ENCODE data around the gene HACD3.
"Not testable (repeated sequence)": the region's sequence is repeated elsewhere in the genome, so short reads cannot be mapped to it uniquely, and the experiment has no call there.

HACD3 gene

DNA sequence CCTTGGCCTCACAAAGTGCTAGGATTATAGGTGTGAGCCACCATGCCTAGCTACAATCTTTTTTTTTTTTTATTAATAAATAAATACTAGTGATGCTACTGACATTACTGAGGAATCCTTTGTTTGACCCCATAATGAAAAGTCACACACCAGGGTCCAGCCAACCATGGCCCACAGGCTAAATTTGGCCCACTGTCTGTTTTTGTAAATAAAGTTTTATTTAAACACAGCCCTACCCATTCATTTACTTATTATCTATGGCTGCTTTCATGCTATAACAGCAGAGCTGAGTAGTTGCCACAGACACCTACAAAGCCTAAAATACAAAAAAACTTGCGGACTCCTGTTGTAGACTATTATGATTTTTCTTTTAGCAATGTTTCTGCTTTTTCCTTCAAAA is 73.3 kb downstream of the HACD3 start:
- DNase-seq (ENCODE audit: low read depth): no peak

DNA sequence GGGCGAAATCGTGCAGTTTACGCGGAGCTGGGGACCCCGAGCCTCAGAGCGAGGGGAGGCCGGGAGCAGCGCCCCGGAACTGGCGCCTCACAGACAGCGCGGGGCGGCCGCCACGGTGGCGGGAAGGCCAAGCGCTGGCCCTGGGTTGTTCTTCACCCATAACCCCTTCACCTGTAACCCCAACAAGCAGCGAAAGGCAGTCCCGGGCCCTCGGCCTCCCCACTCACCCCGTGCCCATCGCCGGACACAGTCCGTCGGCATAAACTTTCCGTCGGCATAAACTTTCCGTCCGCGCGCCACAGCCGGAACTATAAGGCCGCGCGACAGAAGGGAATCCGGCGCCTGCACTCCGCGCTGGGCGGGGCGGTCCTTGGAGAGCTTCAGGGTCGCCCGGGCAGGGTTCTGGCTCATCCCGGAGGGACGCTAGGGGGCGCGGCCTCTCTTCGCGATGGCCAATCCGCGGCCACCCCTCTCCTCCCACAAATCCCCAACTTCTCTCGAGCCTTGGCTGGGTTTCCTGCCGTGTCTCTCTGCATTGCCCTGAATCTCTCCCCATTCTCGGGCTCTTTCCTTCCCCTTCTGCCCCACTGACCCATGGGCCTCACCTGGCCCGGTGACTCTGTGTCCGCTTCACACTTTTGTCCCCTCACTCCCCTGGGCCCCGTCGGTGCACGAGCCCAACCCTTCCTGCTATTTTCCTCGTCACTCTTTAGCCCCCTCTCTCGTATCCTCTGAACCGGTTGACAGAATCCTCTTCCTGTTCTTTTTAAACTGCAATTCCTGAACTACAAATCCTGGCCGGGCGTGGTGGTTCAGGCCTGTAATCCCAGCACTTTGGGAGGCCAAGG is 80.8 kb downstream of the HACD3 start, which contains the start of gene INTS14:
Gene INTS14, minus strand, starts transcription at position 261 of the 848 bp plus-strand sequence. CDS start 3,751 bp downstream, outside the sequence.
- DNase-seq (ENCODE audit: low read depth): peak; percentile 96

DNA sequence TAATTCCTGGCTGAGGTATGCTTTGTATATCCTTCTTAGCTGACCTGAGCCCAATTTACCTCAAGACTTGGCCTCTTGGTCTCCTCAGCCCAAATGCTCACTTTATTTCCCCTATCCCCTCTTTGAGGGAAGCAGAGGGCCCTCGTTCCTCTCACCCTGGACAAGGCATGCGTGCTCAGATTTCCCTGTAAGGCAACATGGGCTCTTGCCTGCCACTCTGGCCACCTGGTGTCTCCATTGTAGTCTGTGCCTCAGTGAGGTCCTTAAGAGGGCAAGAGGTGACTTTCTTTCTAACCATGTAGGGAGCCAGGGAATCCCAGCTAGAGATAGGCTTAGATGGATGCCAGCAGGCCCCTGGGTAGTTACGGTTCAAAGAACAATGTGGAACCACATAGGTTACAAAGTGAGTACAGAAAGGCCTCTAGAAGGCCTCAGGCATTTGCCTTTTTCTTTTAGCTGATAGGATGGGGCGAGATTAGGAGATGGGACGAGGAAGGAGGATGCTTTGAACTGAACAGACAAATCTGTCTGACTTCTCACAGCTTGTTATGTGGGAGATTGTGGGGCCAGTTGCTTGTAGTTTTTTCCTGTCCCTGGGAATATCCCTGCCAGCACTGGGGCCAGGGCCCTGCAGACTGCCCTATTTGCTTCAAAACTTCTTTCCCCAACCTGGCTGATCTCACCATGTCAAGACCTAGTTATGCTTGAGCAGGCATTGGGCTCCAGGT is 81.8 kb downstream of the HACD3 start:
- DNase-seq (ENCODE audit: low read depth): no peak

DNA sequence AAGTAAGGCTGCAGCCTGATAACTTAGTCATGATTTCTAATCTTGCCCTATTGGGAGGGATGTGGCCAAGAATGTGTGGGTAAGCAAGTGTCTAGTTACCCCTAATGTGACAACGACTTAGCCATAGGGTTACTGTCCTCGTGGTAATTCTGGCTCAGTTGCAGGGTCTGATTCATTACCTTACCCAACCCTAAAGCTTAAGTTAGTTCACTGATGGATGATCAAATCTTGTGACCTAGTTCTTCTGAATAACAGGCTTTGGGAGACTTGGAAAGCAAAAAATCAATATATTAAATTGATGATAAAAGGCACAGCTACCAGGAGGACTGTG is 82.3 kb downstream of the HACD3 start:
- no peak for DNase-seq (ENCODE audit: low read depth)

DNA sequence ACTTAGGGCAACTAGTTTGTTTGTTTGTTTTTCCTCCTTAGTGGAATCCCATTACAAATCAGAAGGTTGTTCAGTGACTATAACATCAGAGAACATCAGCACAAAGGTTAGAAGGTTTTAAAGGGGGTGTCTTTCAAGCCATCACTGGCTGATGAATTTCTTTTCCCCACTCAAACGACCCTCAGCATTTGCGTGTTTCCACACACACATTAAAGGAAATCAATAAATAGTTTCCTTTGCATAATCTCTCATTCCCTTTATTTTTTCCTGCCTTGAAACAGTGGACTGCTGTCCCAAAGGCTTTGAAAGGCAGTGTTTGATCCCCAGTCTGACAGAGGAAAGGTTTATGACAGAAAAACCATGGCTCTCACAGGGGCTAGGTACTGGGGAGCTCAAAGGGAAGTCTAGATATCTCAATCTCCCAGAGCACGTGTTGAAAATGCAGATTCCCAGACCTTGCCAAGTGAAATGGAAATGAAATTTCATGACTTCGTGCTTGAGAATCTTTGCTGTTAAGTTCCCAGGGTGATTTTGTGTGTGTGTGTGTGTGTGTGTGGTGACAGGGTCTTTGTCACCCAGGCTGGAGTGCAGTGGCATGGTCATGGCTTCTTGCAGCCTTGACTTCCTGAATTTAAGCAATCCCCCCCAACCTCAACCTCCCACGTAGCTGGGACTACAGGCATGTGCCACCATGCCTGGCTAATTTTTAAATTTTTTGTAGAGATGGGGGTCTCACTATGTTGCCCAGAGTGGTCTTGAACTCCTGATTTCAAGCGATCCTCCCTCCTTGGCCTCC is 82.9 kb downstream of the HACD3 start:
- DNase-seq (ENCODE audit: low read depth): no peak

DNA sequence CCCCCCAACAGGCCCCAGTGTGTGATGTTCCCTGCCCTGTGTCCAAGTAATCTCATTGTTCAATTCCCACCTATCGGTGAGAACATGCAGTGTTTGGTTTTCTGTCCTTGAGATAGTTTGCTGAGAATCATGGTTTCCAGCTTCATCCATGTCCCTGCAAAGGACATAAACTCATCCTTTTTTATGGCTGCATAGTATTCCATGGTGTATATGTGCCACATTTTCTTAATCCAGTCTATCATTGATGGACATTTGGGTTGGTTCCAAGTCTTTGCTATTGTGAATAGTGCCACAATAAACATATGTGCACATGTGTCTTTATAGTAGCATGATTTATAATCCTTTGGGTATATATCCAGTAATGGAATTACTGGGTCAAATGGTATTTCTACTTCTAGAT is 85.6 kb downstream of the HACD3 start:
- not testable (repeated sequence) for DNase-seq (ENCODE audit: low read depth)

DNA sequence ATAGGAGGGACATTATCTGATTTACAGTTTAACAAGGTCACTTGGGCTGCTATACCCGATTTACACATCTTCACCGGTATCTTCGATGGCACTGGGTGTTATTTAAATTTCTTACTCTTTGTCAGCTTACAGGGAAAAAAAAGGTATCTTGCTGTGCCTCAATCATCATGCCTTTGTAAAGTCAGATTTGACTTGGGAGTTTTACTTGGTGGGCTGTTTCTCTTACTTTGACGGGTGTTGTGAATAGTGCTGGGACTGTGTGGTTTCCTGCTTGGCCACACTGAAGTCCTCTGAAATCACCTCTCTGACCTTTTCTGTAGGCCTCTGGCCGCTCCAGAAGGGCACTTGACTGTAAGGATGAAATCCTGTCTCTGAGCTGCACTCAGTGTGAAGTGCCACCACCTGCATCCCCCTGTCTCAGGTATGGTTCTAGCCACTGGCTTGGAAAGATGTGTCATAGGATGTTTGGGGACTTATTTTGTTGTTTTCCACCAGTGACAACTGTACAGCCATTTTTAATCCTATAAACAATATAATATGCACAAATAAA is 88.4 kb downstream of the HACD3 start:
- no peak for DNase-seq (ENCODE audit: low read depth)

DNA sequence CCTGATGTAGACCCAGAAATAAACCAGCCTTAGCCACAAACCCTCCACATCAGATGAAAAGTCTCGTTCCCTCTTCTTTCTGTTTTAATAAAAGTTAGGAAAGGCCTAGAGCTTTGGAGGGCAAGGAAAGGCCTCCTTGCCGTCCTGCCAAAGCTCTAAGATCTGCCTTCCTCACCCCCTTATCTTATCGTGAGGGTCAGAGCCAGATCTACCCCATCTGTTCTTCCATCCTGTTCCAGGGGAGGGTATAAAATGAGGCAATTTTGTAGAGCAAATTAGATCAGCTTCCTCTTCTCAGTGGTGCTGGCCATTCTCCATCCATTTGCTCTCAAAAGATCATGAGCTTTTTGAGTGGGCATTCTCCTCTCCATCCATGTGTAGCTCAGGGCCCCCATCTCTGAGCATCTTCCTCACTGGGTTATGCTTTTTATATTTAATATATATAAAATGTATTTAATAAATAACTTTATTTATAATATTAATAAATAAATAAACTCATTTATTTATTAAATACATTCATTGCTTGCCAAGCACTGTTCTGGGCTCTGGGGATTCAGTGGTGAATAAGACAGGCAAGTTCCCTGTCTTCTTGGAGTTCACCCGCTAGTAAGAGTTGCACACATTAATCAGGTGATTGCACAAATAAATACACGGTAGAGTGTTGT is 89.5 kb downstream of the HACD3 start:
- DNase-seq (ENCODE audit: low read depth): no peak

DNA sequence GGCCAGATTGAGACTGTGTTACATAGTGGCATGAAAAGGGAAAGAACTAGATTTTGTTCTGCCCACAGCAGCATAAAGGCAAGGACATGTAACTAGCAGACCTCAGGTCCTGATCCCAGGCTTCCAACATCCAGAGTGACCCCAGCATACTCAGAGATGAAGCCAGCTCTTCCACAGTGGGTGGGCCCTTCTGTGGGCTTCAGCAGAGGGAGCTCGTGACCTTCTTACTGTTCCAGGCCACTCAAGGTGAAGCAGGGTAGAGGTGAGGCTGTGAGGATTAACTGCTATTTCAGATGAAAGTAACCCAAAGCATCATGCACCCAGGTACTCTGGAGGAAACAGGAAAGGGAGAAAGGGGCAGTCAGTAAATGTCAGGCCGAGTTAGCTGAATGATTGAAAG is 90.6 kb downstream of the HACD3 start:
- DNase-seq (ENCODE audit: low read depth): no peak

DNA sequence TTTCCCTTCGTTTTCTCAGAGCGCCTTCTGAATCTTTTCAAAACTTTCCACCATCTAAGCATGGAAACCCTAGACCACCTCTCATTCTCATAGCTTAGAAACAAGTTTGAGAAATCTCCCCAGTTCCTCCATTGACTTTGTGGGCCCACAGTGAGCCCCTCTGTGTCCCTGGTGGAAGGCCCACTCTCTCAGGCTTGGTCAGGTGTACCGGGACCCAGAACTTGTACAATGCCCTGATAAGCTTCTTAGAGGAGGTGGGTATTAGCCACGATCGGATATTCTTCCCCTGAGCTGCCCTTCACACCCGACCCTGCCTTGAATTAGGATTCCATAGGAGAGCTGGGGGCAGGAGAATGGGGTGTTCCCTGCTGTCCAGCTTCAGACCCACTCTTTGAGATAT is 91.4 kb downstream of the HACD3 start, which contains the start of gene SLC24A1:
Gene SLC24A1, plus strand, starts transcription at position 301 of the 400 bp plus-strand sequence. CDS start 2,143 bp downstream, outside the sequence.
- no peak for DNase-seq (ENCODE audit: low read depth)

DNA sequence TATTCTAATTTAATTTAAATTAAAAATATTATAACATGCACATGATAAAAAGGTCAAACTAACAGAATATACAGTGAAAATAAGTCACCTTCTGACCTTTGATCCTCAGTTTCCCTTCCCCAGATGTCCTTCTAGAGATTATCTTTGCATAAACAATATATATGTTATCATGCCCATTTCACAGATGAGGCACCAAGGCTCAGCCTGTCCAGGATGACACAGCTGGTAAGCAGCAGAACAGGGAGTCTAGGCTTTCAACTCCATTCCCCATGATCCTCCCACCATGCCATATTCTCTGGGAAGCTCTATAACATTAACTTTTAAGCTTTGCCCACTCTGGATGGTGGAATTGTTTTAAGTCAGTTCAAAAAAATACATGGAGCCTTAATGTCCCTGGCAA is 92.8 kb downstream of the HACD3 start:
- no peak for DNase-seq (ENCODE audit: low read depth)

DNA sequence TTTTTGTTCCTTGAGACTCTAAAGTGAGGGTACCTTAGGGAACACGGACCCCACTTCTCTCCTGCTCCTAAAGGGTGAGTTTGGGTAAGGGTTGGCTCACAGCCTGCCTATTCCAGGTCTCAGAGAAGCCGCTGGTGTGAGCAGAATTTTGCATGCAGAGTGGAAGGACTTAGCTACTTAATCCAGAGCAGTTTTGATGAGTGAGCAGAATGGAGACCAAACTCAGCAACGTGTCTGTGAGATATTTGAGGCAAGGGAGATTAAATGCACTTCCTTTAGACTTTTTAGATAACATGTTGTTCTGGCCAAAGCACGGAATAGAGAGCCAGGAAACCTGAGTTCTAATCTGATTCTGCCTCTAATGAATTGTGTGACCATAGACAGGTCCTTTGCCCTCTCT is 96.6 kb downstream of the HACD3 start:
- no peak for DNase-seq (ENCODE audit: low read depth)

Data from EH (cell line).